Lung (tissue), 12 donors: ENCODE results near the gene BBX. TPM values are rescaled to one million over a fixed set of nuclear protein-coding genes. Genes with fewer than 3 reads are reported as not detected.

ENCODE experiments used
- ATAC-seq: fragments of 200-7000 bp; cut with Tn5 transposase; one replicate; pipeline ENCODE4 v1.9.1; 2020; ENCODE audit warnings: moderate number of reproducible peaks; ENCODE audit not compliant: insufficient read depth, low FRiP score
- DNase-seq, 3 donors: peaks; one replicate each; pipeline ENCODE4 v3.0.0-alpha.2; 2013 to 2017
- H3K27ac ChIP-seq, 2 donors: one replicate each; pipeline ENCODE4 v1.5.1; 2013; ENCODE audit warnings: mild to moderate bottlenecking in 2 of 2, moderate library complexity in 2 of 2, control low read depth in 1 of 2, inconsistent platforms in 1 of 2, low read depth in 1 of 2, low read length in 1 of 2
- H3K27me3 ChIP-seq, 3 donors: one replicate each; pipeline ENCODE4 v1.5.1; 2013; ENCODE audit warnings: low read length in 2 of 3; ENCODE audit not compliant: control insufficient read depth in 3 of 3, insufficient read depth in 3 of 3
- H3K36me3 ChIP-seq, 4 donors: one replicate each; pipeline ENCODE4 v1.5.1; 2013; ENCODE audit warnings: low read length in 4 of 4, mild to moderate bottlenecking in 1 of 4, moderate library complexity in 1 of 4; ENCODE audit not compliant: control insufficient read depth in 4 of 4, insufficient read depth in 4 of 4
- H3K4me1 ChIP-seq, 5 donors: one replicate each; pipeline ENCODE4 v1.5.1; 2013; ENCODE audit warnings: low read length in 5 of 5, mild to moderate bottlenecking in 2 of 5, moderate library complexity in 1 of 5; ENCODE audit not compliant: control insufficient read depth in 5 of 5, insufficient read depth in 5 of 5
- H3K4me3 ChIP-seq: one replicate; pipeline ENCODE4 v1.5.1; 2013; ENCODE audit warnings: mild to moderate bottlenecking, control low read depth, moderate library complexity
- H3K9ac ChIP-seq, 2 donors: one replicate each; pipeline ENCODE4 v1.5.1; 2013; ENCODE audit warnings: low read length in 2 of 2, control low read depth in 1 of 2; ENCODE audit not compliant: insufficient read depth in 1 of 2
- H3K9me3 ChIP-seq, 4 donors: one replicate each; pipeline ENCODE4 v1.5.1; 2013; ENCODE audit warnings: low read length in 3 of 4, mild to moderate bottlenecking in 1 of 4, moderate library complexity in 1 of 4; ENCODE audit not compliant: control insufficient read depth in 4 of 4, insufficient read depth in 3 of 4
- WGBS, 2 donors: extraction: QIAGEN DNeasy Blood & Tissue Kit; methylation state at CpG; one replicate each; pipeline ENCODE4 v1.1.7; 2013; 5-methylcytosine and 5-hydroxymethylcytosine counted together
- polyA plus RNA-seq, 2 donors: library from polyadenylated mRNA; stranded (reverse); fragments of 200-250 nt; gene quantifications; one replicate each; pipeline ENCODE4 v1.2.1, GENCODE V29; 2013
- total RNA-seq, 2 donors: library from RNA; depleted of rRNA in 1 of 2; stranded (reverse); fragments of >200 nt in 1 of 2; gene quantifications; one replicate each; pipeline ENCODE4 v1.2.1, GENCODE V29; 2014 to 2021
- TF ChIP-seq, protein P1 (sequence below): IDR thresholded peaks from 2 replicates; pipeline ENCODE4 v1.5.1; 2012; ENCODE audit warnings: mild to moderate bottlenecking; ENCODE audit errors: control extremely low read depth, extremely low read depth
- donor health status: control.
- donor health status: control.
- donor health status: Bipolar disorder and iron deficiency.
- donor health status: healthy.
- donor health status: DM: yes; HTN: yes; CAD: no.

BBX gene
- total and polyA plus RNA-seq, 4 donors, result 6.3 to 93.3 (median 25.1) TPM

DNA sequence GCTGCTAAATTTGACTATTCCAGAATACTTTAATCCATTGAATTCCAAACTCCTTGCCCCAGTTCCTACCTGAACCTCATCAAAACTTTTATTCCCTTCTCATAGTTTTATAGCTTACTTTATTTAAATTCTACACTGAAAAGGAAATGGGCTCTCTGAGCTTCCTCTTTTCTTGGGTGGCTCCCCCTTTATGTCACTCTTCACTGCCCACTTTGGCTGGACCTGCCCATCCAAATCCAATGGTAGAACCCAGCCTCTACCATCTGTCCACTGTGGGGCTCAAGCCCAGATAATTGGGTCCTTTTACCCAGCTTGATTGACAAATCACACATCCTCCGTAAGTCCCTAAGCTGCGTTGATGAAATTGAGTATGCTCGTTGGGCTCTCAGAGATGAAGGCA, 216.5 kb downstream of the BBX start:
- ATAC-seq (no peak), DNase-seq (no peak)
- peaks cover 0 to 3% (median under 1%) of the 10 kb centered on the region in 4 donors for H3K36me3 ChIP-seq
- WGBS, 2 donors, result 63% methylated on average over 3 of the region's 3 CpGs
- no peak overlapping the region for H3K27ac ChIP-seq
- H3K9ac ChIP-seq, result no peak overlapping the region
- no peaks in the 10 kb centered on the region for H3K9me3 ChIP-seq
- H3K4me3 ChIP-seq, result no peak overlapping the region
- TF ChIP-seq, protein P1, sequence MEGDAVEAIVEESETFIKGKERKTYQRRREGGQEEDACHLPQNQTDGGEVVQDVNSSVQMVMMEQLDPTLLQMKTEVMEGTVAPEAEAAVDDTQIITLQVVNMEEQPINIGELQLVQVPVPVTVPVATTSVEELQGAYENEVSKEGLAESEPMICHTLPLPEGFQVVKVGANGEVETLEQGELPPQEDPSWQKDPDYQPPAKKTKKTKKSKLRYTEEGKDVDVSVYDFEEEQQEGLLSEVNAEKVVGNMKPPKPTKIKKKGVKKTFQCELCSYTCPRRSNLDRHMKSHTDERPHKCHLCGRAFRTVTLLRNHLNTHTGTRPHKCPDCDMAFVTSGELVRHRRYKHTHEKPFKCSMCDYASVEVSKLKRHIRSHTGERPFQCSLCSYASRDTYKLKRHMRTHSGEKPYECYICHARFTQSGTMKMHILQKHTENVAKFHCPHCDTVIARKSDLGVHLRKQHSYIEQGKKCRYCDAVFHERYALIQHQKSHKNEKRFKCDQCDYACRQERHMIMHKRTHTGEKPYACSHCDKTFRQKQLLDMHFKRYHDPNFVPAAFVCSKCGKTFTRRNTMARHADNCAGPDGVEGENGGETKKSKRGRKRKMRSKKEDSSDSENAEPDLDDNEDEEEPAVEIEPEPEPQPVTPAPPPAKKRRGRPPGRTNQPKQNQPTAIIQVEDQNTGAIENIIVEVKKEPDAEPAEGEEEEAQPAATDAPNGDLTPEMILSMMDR, result no peak
- no peaks in the 10 kb centered on the region for H3K27me3 ChIP-seq
- peaks cover 0 to under 1% (median 0%) of the 10 kb centered on the region in 5 donors for H3K4me1 ChIP-seq

DNA sequence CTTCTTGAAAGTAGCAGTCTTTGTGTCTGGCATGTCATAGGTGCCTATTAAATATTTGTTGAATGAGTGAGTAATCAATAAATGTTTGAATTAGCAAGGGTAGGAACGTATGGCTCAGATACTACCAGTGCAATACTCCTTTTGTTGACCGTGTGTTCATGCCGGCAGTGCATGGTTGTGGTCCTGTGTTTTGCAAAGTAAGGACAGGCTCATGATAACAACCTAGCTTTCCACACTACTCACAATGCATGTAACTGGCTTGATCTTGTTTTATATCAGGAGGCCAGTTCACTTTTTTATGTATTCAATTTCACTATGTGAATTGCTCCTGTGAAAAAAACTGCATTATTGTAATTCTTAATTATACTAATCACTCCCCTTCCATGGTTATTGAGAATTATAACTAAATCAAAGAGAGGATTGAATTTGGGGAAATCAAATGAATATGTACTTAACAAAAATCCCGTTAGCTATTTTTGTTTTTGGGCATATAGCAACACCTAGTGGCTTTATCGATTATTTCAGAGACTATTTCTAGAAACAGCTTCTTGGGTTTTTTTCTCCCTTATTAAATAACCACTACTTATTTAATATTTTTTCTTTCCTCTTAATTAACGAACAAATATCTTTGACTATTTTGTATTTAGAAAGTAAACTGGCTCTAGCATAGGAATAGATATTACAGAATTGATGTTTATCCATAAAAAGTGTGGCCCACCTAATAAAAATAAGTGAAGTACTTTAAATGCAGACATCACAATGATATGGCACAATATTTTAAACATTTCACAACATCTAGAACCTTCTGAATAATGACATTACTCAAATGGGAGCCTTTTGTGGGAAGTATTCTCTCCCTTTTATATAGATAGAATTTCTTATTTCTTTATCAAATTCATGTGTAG, 218.5 kb downstream of the BBX start:
- Histone ChIP-seq H3K9ac (no peak overlapping the region), H3K27ac (no peak overlapping the region), H3K36me3 (peaks cover 0 to 6% (median under 1%) of the 10 kb centered on the region in 4 donors), H3K4me3 (no peak overlapping the region), H3K27me3 (no peaks in the 10 kb centered on the region), H3K9me3 (no peaks in the 10 kb centered on the region), H3K4me1 (peaks cover 0 to 3% (median 0%) of the 10 kb centered on the region in 5 donors)
- 62 to 74% methylated on average over 6 of the region's 6 CpGs for WGBS, 2 donors
- DNase-seq (peak in 2 of 3 donors; percentile 64 to 65), ATAC-seq (no peak)
- TF ChIP-seq, protein P1, result no peak

DNA sequence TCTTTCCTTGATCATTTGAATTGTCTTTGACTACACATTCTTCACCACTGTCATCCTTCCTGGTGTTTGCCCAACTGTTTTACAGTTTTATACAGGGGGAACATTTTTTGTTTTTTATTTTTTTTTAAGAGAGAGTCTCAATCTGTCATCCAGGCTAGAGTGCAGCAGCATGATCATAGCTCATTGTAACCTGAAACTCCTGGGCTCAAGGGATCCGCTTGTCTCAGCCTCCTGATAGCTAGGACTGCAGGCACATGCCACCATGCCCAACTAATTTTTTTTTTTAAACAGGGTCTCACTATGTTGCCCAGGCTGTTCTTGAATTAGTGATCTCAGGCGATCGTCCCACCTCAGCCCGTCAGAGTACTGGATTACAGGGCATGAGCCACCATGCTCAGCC, 222.6 kb downstream of the BBX start:
- no peaks in the 10 kb centered on the region for H3K27me3 ChIP-seq
- DNase-seq (no peak), ATAC-seq (no peak)
- no peak overlapping the region for H3K9ac ChIP-seq
- no peak overlapping the region for H3K27ac ChIP-seq
- TF ChIP-seq, protein P1, result no peak
- no peak overlapping the region for H3K4me3 ChIP-seq
- H3K4me1 ChIP-seq, result peaks cover 0 to 3% (median 0%) of the 10 kb centered on the region in 5 donors
- no peaks in the 10 kb centered on the region for H3K9me3 ChIP-seq
- peaks cover 0 to 6% (median 1%) of the 10 kb centered on the region in 4 donors for H3K36me3 ChIP-seq
- WGBS, 2 donors, result 98 to 99% methylated on average over 4 of the region's 4 CpGs
